Measurements from ENCODE around the gene MTG2. TPM values are rescaled to one million over a fixed set of nuclear protein-coding genes. Genes with fewer than 3 reads are reported as not detected.

Gene MTG2
- polyA plus RNA-seq, 1 donor (not counting 4 experiments of a cell fraction or from before 2014, with no cell fraction given): 24.7 TPM

- Histone ChIP-seq H3K27me3 (ENCODE audit: control insufficient read depth, extremely low read depth, insufficient read depth, low read length) (no peaks in the 10 kb centered on the region), H3K9me3 (ENCODE audit: control insufficient read depth, low read depth, low read length) (no peaks in the 10 kb centered on the region), H2AFZ (ENCODE audit: control insufficient read depth, low read length) (no peak overlapping the region), H3K27ac (ENCODE audit: control insufficient read depth, insufficient read depth, low read length) (no peak overlapping the region), H4K20me1 (ENCODE audit: control insufficient read depth, extremely low read depth, insufficient read depth, low read length) (peaks cover 29% of the 10 kb centered on the region), H3K4me3 (ENCODE audit: control insufficient read depth in 2 of 3, extremely low read depth in 1 of 3, insufficient read depth in 2 of 3, low read depth in 1 of 3, low read length in 3 of 3) (no peak overlapping the region), H3K9me1 (ENCODE audit: control insufficient read depth, extremely low read depth, insufficient read depth, low read length) (peaks cover 7% of the 10 kb centered on the region), H3K4me1 (ENCODE audit: control insufficient read depth, extremely low read depth, insufficient read depth, low read length) (peaks cover 12% of the 10 kb centered on the region), H3K36me3 (ENCODE audit: control insufficient read depth in 2 of 2, extremely low read depth in 1 of 2, insufficient read depth in 2 of 2, low read length in 2 of 2) (peaks cover 39 to 57% of the 10 kb centered on the region in 2 experiments), H3K4me2 (ENCODE audit: control insufficient read depth, extremely low read depth, insufficient read depth, low read depth, low read length) (no peak overlapping the region), H3K79me2 (ENCODE audit: control insufficient read depth, insufficient read depth, low read length) (peaks cover 47% of the 10 kb centered on the region), H3K9ac (ENCODE audit: control insufficient read depth, extremely low read depth, insufficient read depth, low read length) (no peak overlapping the region)
- dilution Hi-C loops (cut with MboI; ENCODE audit: extremely low pct_ligation_motif_present, low sequenced_read_pairs): no loop called here
- TF ChIP-seq EZH2 (IDR thresholded peaks at IDR 0.05; ENCODE audit: low read length): no peak
- TF ChIP-seq, protein P1, sequence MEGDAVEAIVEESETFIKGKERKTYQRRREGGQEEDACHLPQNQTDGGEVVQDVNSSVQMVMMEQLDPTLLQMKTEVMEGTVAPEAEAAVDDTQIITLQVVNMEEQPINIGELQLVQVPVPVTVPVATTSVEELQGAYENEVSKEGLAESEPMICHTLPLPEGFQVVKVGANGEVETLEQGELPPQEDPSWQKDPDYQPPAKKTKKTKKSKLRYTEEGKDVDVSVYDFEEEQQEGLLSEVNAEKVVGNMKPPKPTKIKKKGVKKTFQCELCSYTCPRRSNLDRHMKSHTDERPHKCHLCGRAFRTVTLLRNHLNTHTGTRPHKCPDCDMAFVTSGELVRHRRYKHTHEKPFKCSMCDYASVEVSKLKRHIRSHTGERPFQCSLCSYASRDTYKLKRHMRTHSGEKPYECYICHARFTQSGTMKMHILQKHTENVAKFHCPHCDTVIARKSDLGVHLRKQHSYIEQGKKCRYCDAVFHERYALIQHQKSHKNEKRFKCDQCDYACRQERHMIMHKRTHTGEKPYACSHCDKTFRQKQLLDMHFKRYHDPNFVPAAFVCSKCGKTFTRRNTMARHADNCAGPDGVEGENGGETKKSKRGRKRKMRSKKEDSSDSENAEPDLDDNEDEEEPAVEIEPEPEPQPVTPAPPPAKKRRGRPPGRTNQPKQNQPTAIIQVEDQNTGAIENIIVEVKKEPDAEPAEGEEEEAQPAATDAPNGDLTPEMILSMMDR (optimal IDR thresholded peaks at IDR 0.05 in 1 of 3, IDR thresholded peaks at IDR 0.05 in 1 of 3, conservative IDR thresholded peaks at IDR 0.05 in 1 of 3; ENCODE audit: extremely low read depth in 1 of 3, insufficient read depth in 2 of 3, low read length in 3 of 3): no peak
- FAIRE-seq (no peak), DNase-seq (ENCODE audit: low read depth, low spot score) (no peak)
Observed at GRCh38 chr20:62138204-62138543, 44.7 kb upstream of the MTG2 start.

DNA sequence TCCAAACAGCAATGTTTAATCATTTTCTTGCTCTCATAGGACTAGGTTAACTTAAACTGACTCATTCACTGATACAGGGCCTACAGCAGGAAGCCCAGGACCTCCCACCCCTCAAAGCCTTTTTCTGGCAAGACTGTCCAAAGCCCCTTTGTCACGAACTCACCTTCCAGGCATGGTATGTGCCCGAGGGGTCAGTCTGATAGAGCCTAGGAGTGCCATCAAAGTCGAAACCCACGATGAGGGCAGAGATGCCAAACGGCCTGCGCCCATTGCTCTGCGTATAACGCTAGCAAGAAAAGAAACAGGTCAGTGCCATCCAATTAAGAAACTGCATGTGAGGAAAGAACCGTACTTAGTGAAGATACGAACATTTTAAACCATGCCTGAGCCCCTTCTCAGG, 43.9 kb upstream of the MTG2 start:
- Histone ChIP-seq H3K4me2 (ENCODE audit: control insufficient read depth, extremely low read depth, insufficient read depth, low read depth, low read length) (no peak overlapping the region), H2AFZ (ENCODE audit: control insufficient read depth, low read length) (no peak overlapping the region), H3K79me2 (ENCODE audit: control insufficient read depth, insufficient read depth, low read length) (peaks cover 47% of the 10 kb centered on the region), H3K9me3 (ENCODE audit: control insufficient read depth, low read depth, low read length) (no peaks in the 10 kb centered on the region), H3K4me3 (ENCODE audit: control insufficient read depth in 2 of 3, extremely low read depth in 1 of 3, insufficient read depth in 2 of 3, low read depth in 1 of 3, low read length in 3 of 3) (no peak overlapping the region), H3K27ac (ENCODE audit: control insufficient read depth, insufficient read depth, low read length) (no peak overlapping the region), H4K20me1 (ENCODE audit: control insufficient read depth, extremely low read depth, insufficient read depth, low read length) (peaks cover 28% of the 10 kb centered on the region), H3K9ac (ENCODE audit: control insufficient read depth, extremely low read depth, insufficient read depth, low read length) (no peak overlapping the region), H3K27me3 (ENCODE audit: control insufficient read depth, extremely low read depth, insufficient read depth, low read length) (no peaks in the 10 kb centered on the region), H3K9me1 (ENCODE audit: control insufficient read depth, extremely low read depth, insufficient read depth, low read length) (peaks cover 7% of the 10 kb centered on the region), H3K4me1 (ENCODE audit: control insufficient read depth, extremely low read depth, insufficient read depth, low read length) (peaks cover 12% of the 10 kb centered on the region), H3K36me3 (ENCODE audit: control insufficient read depth in 2 of 2, extremely low read depth in 1 of 2, insufficient read depth in 2 of 2, low read length in 2 of 2) (peaks cover 37 to 57% of the 10 kb centered on the region in 2 experiments)
- no peak for DNase-seq (ENCODE audit: low read depth, low spot score)
- dilution Hi-C loops (cut with MboI; ENCODE audit: extremely low pct_ligation_motif_present, low sequenced_read_pairs): no loop called here
- TF ChIP-seq EZH2 (IDR thresholded peaks at IDR 0.05; ENCODE audit: low read length): no peak
- TF ChIP-seq, protein P1 (optimal IDR thresholded peaks at IDR 0.05 in 1 of 3, IDR thresholded peaks at IDR 0.05 in 1 of 3, conservative IDR thresholded peaks at IDR 0.05 in 1 of 3; ENCODE audit: extremely low read depth in 1 of 3, insufficient read depth in 2 of 3, low read length in 3 of 3): no peak
- no peak for FAIRE-seq

Data from keratinocyte (primary cell).